Liver (tissue), 3 donors: Measurements from ENCODE around the gene CDH23.

ENCODE experiments used
- ATF3 ChIP-seq: IDR thresholded peaks from 2 replicates; pipeline ENCODE4 v1.6.1; 2016; ENCODE audit warnings: antibody characterized with exemption
- CTCF ChIP-seq: fragments of 150-350 bp; IDR thresholded peaks from 2 replicates; pipeline ENCODE4 v1.5.1; 2017; ENCODE audit warnings: improper control_type of control experiment, low read depth, low read length; ENCODE audit not compliant: missing input control
- EGR1 ChIP-seq, 2 donors: IDR thresholded peaks; 2 replicates each; pipeline ENCODE4 v1.6.1; 2016 to 2018; ENCODE audit warnings: antibody characterized with exemption in 2 of 2, low read depth in 2 of 2
- JUND ChIP-seq, 2 donors: IDR thresholded peaks; 2 replicates each; pipeline ENCODE4 v1.6.1; 2016; ENCODE audit warnings: antibody characterized with exemption in 2 of 2
- ZBTB33 ChIP-seq: IDR thresholded peaks from 2 replicates; pipeline ENCODE4 v1.6.1; 2016; ENCODE audit warnings: antibody characterized with exemption
- donor health status: healthy.
- donor health status: healthy.

- TF ChIP-seq CTCF, result no peak
- TF ChIP-seq EGR1 (IDR thresholded peaks at IDR 0.05; ENCODE audit: low read depth in 2 of 2), result no peak
- TF ChIP-seq JUND (IDR thresholded peaks at IDR 0.05), result no peak
- no peak for TF ChIP-seq ATF3
- no peak for TF ChIP-seq ZBTB33
Observed at GRCh38 chr10:71649631-71650030, 252.9 kb downstream of the CDH23 start.
